Muscle layer of duodenum (tissue), 2 donors: Measurements from ENCODE around the gene CCL25.

Experiments used
- H3K27ac ChIP-seq: one replicate; pipeline ENCODE4 v1.7.0; 2013; ENCODE audit warnings: mild to moderate bottlenecking, low read length
- H3K27me3 ChIP-seq: one replicate; pipeline ENCODE4 v1.7.0; 2013; ENCODE audit warnings: low read depth, mild to moderate bottlenecking, control low read depth, low read length
- H3K36me3 ChIP-seq, 2 donors: one replicate each; pipeline ENCODE4 v1.7.0; 2013; ENCODE audit warnings: low read length in 2 of 2, control low read depth in 1 of 2, mild to moderate bottlenecking in 1 of 2; ENCODE audit not compliant: insufficient read depth in 2 of 2, control insufficient read depth in 1 of 2
- H3K4me1 ChIP-seq, 2 donors: one replicate each; pipeline ENCODE4 v1.7.0; 2013; ENCODE audit warnings: low read length in 2 of 2, mild to moderate bottlenecking in 2 of 2, control low read depth in 1 of 2, moderate library complexity in 1 of 2; ENCODE audit not compliant: insufficient read depth in 2 of 2, control insufficient read depth in 1 of 2
- H3K4me3 ChIP-seq, 2 donors: one replicate each; pipeline ENCODE4 v1.7.0; 2013; ENCODE audit warnings: low read length in 2 of 2, low read depth in 1 of 2, mild to moderate bottlenecking in 1 of 2
- H3K9me3 ChIP-seq, 2 donors: one replicate each; pipeline ENCODE4 v1.7.0; 2013; ENCODE audit warnings: low read length in 2 of 2, control low read depth in 1 of 2, mild to moderate bottlenecking in 1 of 2; ENCODE audit not compliant: control insufficient read depth in 1 of 2
- donor health status: healthy.

The CCL25 gene

GRCh38 chr19:8075158-8076074 is 22.9 kb downstream of the CCL25 start:
- Histone ChIP-seq H3K27me3 (no peaks in the 10 kb centered on the region), H3K36me3 (no peaks in the 10 kb centered on the region)

GRCh38 chr19:8079988-8080387 is 27.4 kb downstream of the CCL25 start:
- Histone ChIP-seq H3K9me3 (no peaks in the 10 kb centered on the region), H3K4me3 (no peak overlapping the region)

More at GRCh38 chr19:8075158-8076074, 22.9 kb downstream of the CCL25 start:
- Histone ChIP-seq H3K9me3 (peaks cover 0 to 1% of the 10 kb centered on the region in 2 donors), H3K4me3 (no peak overlapping the region), H3K4me1 (no peaks in the 10 kb centered on the region), H3K27ac (no peak overlapping the region)

GRCh38 chr19:8080832-8081231 is 28.3 kb downstream of the CCL25 start:
- no peak overlapping the region for H3K4me3 ChIP-seq
- H3K4me1 ChIP-seq = no peaks in the 10 kb centered on the region

More at GRCh38 chr19:8079988-8080387, 27.4 kb downstream of the CCL25 start:
- H3K4me1 ChIP-seq = no peaks in the 10 kb centered on the region
- H3K27ac ChIP-seq = no peak overlapping the region
- H3K36me3 ChIP-seq = no peaks in the 10 kb centered on the region
- H3K27me3 ChIP-seq = no peaks in the 10 kb centered on the region

GRCh38 chr19:8081569-8082550 is 29.3 kb downstream of the CCL25 start:
- H3K27me3 ChIP-seq = no peaks in the 10 kb centered on the region
- no peaks in the 10 kb centered on the region for H3K4me1 ChIP-seq
- H3K4me3 ChIP-seq = no peak overlapping the region
- H3K9me3 ChIP-seq = no peaks in the 10 kb centered on the region
- no peak overlapping the region for H3K27ac ChIP-seq
- no peaks in the 10 kb centered on the region for H3K36me3 ChIP-seq

More at GRCh38 chr19:8080832-8081231, 28.3 kb downstream of the CCL25 start:
- Histone ChIP-seq H3K27ac (no peak overlapping the region), H3K27me3 (no peaks in the 10 kb centered on the region), H3K36me3 (no peaks in the 10 kb centered on the region), H3K9me3 (no peaks in the 10 kb centered on the region)

- Histone ChIP-seq H3K27ac (no peak overlapping the region), H3K36me3 (no peaks in the 10 kb centered on the region), H3K4me3 (no peak overlapping the region), H3K27me3 (no peaks in the 10 kb centered on the region), H3K4me1 (no peaks in the 10 kb centered on the region), H3K9me3 (no peaks in the 10 kb centered on the region)
Measured at GRCh38 chr19:8083141-8083540, 30.6 kb downstream of the CCL25 start.

GRCh38 chr19:8084152-8084551 is 31.6 kb downstream of the CCL25 start:
- Histone ChIP-seq H3K27me3 (no peaks in the 10 kb centered on the region), H3K9me3 (no peaks in the 10 kb centered on the region), H3K27ac (no peak overlapping the region), H3K36me3 (no peaks in the 10 kb centered on the region), H3K4me3 (no peak overlapping the region), H3K4me1 (no peaks in the 10 kb centered on the region)

- Histone ChIP-seq H3K36me3 (no peaks in the 10 kb centered on the region), H3K27ac (no peak overlapping the region), H3K4me1 (no peaks in the 10 kb centered on the region), H3K9me3 (peaks cover 0 to 6% of the 10 kb centered on the region in 2 donors), H3K4me3 (no peak overlapping the region), H3K27me3 (no peaks in the 10 kb centered on the region)
Measured at GRCh38 chr19:8085598-8086408, 33.2 kb downstream of the CCL25 start.

- no peaks in the 10 kb centered on the region for H3K4me1 ChIP-seq
- peaks cover 0 to 9% of the 10 kb centered on the region in 2 donors for H3K9me3 ChIP-seq
- no peaks in the 10 kb centered on the region for H3K27me3 ChIP-seq
- H3K4me3 ChIP-seq = no peak overlapping the region
- no peaks in the 10 kb centered on the region for H3K36me3 ChIP-seq
- no peak overlapping the region for H3K27ac ChIP-seq
Measured at GRCh38 chr19:8086849-8087248, 34.3 kb downstream of the CCL25 start.

- Histone ChIP-seq H3K27ac (no peak overlapping the region), H3K9me3 (peaks cover 0 to 9% of the 10 kb centered on the region in 2 donors), H3K36me3 (no peaks in the 10 kb centered on the region), H3K4me3 (no peak overlapping the region), H3K4me1 (no peaks in the 10 kb centered on the region), H3K27me3 (no peaks in the 10 kb centered on the region)
Measured at GRCh38 chr19:8087876-8088275, 35.3 kb downstream of the CCL25 start.

- Histone ChIP-seq H3K27ac (no peak overlapping the region), H3K9me3 (peaks cover 0 to 14% of the 10 kb centered on the region in 2 donors), H3K4me3 (no peak overlapping the region), H3K27me3 (no peaks in the 10 kb centered on the region), H3K36me3 (no peaks in the 10 kb centered on the region), H3K4me1 (no peaks in the 10 kb centered on the region)
Measured at GRCh38 chr19:8088752-8089663, 36.4 kb downstream of the CCL25 start.
